HG02852 (cell line): ENCODE measurements around the gene KCNH5.

Experiments used
- ATAC-seq: cut with Tn5 transposase; IDR thresholded peaks from one replicate; pipeline ENCODE4 v1.9.1; 2021; ENCODE audit warnings: mild to moderate bottlenecking, moderate library complexity; ENCODE audit not compliant: unreplicated experiment

Gene KCNH5

GRCh38 chr14:63045234-63045611 is at the start of gene KCNH5:
Gene KCNH5 (minus strand): TSS chr14:63045458. CDS start chr14:63045186, 272 bp downstream.
- ATAC-seq: no peak

DNA sequence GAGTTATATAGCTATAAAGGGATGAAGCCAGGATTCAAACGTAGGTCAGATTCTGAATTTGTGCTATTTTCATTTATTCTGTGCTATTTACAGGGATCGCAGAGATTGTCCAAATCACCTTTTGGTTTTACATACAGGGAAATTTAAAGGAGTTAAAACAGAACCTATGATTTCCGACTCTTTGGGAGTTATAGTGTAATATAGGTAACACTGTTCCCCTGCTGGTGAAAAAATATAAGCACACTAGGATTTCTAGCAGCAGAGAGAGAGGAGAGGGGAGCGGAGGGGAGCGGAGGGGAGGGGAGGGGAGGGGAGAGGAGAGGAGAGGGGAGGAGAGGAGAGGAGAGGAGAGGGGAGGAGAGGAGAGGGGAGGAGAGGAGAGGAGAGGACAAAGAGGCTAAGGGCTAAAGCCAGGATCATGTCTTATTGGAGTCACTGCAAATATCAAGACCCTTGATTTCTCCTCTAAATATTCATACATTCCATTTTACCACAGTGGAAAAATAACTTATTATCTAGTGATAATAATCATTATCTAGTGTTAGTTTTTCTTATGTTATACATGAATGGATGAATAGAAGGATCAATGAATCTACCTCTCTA is 46.2 kb upstream of the KCNH5 start:
- ATAC-seq: no peak

DNA sequence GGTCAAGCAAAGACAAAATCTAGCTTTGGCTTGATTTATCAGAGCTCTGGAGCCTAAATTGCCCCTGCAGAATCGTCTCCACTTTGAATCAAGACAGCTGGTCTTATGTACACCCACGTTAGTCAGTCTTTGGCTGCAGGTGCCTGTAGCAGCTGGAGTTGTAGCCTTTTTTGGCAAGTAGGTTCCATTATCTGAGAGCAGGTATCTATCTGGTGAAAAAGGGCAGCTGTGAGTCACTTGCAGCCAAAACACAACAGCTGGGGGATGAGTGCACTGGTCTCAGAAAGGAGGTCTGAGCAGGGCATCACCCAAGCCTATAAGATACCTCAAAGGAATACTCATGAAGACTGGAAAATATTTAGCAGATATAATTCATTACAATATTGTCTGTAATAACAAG is 43.6 kb upstream of the KCNH5 start:
- ATAC-seq: no peak

GRCh38 chr14:63078569-63078968 is 33.3 kb upstream of the KCNH5 start:
- no peak for ATAC-seq

- ATAC-seq: no peak
These were observed 31.2 kb upstream of the KCNH5 start for GRCh38 chr14:63076488-63076887.

- ATAC-seq: no peak
These were observed 10.4 kb upstream of the KCNH5 start for GRCh38 chr14:63055631-63056030.

DNA sequence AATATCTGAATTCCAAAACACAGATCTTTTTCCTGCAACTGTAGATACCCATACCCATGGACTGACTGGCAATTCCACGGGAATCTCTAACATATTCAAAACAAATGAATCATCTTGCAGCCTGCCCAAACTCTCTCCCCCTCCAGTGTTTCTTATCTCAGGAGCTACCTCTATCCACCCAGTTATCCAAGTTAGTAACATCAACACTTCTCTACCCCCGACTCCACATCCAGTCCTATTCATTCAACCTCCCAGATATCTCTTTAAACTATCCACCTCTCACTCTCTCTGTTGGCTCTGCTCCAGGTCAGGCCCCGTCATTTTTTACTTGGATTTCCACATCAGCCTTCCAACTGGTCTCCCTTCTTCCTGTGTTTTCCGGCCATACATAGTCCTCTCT is 6.7 kb upstream of the KCNH5 start:
- no peak for ATAC-seq

DNA sequence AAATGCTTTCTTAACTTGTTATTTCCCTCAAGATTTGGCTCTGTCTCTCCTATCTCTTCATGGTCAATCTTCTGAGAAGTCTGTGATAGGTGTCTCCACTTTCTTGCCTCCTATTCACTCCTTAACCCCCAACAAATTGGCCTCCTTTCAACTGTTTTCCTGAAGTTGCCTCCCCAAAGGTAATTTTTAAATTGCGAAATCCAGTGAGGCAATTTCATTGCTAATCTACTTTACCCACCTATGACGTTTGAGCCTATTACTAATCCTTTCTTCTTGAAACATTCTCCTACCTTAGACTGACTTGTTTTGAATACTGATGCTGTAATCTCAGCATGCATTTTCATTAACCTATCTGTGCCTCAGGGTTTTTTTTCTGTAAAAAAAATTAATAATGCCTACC is 6.0 kb upstream of the KCNH5 start:
- ATAC-seq: no peak

DNA sequence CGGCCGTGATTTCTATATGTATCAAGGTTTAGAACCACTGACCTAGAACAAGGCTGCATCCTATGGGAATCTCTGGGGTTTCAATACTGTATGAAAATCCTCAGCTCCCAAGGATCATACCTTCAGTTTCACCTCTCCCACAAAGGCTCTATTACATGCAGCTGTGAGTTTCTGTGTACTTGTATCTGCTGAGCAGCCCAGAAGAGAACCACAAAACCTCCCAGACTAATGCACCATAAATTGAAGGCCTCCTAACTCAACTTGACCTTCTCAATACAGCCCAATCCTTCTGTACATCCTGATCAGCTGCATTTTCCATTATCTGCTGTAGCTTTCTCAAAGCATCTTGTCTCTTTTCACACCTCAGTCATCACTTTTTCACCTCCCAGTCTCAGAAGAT is 5.4 kb upstream of the KCNH5 start:
- ATAC-seq: no peak

DNA sequence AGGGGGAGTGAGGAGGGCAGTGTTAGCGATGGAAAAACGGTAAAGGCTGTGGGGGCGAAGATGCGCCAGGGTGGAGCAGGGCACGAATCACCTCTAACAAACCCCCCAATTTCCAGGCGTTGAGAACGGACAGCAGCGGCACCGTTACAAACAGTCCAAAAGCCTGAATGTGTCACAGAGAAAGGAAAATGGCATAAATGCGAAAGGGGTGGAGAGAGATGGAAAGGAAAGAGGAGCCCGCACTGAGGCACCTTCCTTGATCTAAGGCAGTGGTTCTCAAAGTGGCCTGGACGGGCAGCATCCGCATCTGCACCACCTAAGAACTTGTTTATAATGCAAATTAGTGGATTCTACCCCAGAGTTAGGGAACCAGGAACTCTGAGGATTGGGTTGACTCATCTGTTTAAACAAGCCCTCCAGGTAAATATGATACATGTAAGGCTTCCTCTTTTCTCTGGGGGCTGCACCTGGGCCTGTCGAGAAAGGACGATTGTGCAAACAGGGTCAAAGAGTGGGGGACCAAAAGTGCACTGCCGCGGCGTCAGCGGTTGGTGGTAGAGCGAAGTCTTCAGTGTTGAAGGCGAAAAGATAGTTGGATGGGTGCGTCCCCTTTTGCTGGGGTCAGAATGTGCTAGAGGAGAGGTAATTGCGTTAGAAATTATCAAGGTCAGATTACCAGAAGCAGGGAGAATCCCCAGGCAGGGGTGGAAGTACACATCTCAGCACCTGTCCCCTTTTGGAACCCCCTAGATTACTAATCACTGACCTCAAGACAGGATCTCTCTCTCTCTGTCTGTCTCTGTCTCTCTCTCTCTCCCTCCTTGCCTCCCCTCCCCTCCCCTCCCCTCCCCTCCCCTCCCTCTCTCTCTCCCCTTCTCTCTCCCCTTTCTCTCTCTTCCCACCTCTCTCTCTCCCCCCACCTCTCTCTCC is 1.3 kb upstream of the KCNH5 start:
- ATAC-seq: no peak

DNA sequence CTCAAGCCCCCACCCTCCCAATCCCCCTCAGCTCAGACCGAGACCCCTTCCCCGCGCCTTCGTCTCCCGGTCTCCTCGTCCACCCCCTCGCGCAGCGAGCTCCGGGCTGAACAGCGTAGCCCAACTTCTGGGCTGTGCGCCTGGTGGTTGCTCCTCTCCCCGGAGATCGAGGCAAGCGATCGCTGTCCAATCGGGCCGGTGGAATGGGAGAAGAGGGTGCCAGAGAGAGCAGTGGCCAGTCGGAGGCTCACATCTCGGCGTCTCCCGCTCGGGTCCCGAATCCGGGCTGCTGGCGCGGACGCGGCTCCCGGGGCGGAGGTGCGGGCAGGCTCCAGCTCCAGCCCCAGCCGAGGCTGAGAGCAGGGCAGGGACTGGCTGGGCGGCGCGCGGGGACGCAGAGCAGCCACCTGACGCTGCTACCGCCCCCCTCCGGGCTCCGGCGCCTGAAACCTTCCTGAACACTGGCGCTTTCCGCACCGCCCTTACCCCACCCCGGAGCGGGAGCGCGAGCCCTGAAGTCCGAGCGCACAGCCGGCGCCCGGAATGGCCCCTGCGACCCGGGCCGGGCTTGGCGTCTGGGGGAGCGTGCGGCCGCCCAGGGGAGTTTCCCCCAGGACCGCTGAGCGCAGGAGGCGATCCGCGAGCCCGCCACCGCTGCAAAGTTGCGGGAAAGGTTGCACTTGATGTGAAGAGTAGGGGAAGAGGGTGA is 508 bp upstream of the KCNH5 start:
- no peak for ATAC-seq

DNA sequence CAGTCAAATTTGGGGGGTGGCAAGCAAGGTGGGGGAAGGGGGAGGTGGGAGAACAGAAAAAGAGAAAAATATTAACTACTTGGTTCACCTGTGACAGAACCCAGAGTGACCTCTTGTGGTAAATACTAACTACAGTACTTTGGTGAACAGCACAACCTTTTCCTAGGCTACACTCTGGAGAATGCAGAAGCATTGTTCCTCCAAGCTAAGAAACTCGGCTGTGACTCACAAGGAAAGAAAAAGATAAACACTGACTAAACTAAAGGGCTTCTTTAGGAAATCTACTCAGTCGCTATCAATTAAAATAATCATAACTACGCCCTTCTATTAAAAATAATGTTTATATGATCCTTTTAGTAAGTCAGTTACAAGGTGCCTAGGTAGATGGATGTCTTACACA is 5.4 kb downstream of the KCNH5 start:
- ATAC-seq: no peak

DNA sequence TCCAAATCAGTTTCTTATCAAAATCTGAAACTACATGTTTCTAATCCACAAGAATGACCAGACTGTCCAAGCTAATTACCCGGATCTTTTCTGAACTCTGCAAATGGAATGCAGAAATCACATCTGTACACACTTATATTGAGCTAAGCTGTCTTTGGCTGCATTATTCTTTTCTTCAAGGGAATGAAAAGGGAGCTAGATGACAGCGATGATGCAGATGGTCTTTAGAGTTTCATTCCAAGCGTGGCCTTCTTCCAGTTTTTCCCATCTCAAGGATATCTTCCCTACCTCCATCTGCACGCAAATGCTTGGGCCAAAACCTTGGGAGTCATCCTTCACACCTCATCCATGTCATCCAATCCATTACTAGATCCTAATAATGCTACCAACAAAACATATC is 12.6 kb downstream of the KCNH5 start:
- no peak for ATAC-seq

DNA sequence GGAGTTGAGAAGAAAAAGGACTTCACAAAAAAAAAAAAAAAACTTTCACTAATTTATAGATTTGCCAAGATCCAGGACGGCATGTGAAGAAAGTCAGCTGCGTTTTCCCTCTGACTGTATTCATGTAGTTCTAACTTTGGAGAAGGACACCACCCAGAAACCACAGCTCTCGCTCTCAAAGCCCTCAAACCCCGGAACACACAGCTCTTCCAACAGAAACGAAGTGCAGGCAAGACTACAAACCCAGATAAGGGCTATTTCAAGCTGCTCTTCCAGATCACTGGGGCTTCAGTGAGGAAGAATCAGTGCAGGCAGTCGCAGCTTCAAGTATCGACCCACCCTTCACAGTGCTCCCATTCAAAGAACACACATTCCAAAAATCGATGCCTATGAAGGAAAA is 13.2 kb downstream of the KCNH5 start:
- ATAC-seq: no peak

- no peak for ATAC-seq
These were observed 15.1 kb downstream of the KCNH5 start for GRCh38 chr14:63030113-63030512.

- ATAC-seq: no peak
These were observed 17.5 kb downstream of the KCNH5 start for GRCh38 chr14:63027719-63028118.

DNA sequence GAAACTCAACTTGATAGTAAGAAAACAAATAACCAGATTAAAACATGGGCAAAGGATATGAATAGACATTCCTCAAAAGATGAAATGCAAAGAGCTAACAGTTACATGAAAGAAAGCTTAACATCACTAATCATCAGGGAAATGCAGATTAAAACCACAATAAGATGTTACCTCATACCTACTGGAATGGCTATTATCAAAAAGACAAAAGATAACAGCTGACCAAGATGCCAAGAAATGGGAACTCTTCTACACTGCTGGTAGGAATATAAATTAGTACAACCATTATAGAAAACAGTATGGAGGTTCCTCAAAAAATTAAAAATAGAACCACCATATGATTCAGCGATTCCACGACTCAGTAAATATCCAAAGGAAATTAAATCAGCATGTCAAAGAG is 18.8 kb downstream of the KCNH5 start:
- no peak for ATAC-seq

- no peak for ATAC-seq
These were observed 30.6 kb downstream of the KCNH5 start for GRCh38 chr14:63014621-63015020.

DNA sequence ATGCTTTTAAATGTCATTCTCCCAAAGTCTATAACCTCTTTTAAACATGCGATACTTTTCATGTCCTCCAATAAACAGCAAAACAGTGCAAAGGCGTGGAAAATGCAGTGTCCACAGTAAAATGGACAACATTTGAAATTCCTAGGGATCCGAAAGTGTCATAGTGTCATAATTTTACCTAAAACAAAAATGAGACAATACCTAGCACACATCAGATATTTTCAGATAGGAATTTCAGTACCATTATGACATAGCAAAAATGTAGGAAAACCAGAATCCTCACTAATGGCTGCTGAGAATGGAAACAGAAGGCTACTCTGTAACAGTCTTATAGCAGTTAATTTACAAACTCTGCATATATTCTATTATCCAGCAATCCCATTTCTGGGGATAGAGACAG is 33.1 kb downstream of the KCNH5 start:
- ATAC-seq: no peak

DNA sequence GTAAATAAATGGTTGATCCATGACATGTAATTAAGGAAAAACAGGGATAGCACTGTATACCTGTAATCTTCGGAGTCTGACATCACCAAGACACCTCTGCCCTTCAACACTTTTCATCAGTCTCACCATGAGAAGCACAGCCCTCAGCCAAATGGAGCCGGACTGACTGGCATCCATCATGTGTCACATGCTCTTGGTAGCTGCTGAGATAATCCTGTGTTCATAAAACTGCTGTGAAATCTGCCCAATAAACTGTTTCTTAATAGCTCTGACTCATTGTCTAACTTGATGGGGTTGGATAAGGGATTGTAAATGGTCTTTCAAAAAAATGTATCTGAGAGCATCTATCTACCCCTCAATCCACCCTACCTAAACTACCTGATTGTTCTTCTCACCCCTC is 33.6 kb downstream of the KCNH5 start:
- ATAC-seq: no peak

DNA sequence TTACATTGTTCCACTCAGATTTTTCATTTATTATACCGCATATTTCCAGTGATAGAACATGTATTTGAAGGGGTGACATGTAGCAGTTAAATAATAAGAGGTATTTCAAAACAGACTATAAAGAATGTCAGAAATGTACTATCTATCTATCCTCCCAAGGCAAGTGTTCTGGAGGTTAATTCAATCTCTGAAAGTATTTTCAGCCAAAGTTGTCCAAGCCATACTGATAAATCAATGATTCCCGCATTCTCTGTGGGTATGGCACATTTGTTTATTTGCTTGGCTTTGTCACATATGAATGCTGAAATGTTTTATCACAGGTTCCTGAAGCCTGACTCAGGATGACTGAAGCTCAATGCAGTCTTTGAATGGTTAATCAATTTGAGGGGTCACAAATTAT is 35.8 kb downstream of the KCNH5 start:
- ATAC-seq: no peak

GRCh38 chr14:63006531-63006930 is 38.7 kb downstream of the KCNH5 start:
- ATAC-seq: peak; percentile 59
